Naive B cell (primary cell): ENCODE measurements around the gene GPT2. TPM values are rescaled to one million over a fixed set of nuclear protein-coding genes. Genes with fewer than 3 reads are reported as not detected.

Experiments used
- ATAC-seq, 2 donors: fragments of 150-1000 bp; cut with Tn5 transposase; 2 replicates each; pipeline ENCODE4 v1.10.0; 2021; ENCODE audit warnings: low read depth in 2 of 2, mild to moderate bottlenecking in 2 of 2, moderate library complexity in 2 of 2
- DNase-seq: peaks from one replicate; pipeline ENCODE4 v3.0.0; 2022
- H3K27ac Mint-ChIP-seq, 6 donors: one replicate each; pipeline ENCODE4 v1.8.0; 2020 to 2022; ENCODE audit warnings: mild to moderate bottlenecking in 6 of 6, mixed read lengths in 6 of 6, moderate library complexity in 5 of 6, inconsistent platforms in 2 of 6
- H3K27me3 Mint-ChIP-seq, 3 donors: one replicate each; pipeline ENCODE4 v1.8.0; 2021 to 2022; ENCODE audit warnings: mixed read lengths in 3 of 3, mild to moderate bottlenecking in 1 of 3
- H3K36me3 Mint-ChIP-seq, 2 donors: one replicate each; pipeline ENCODE4 v1.8.0; 2020 to 2022; ENCODE audit warnings: mixed read lengths in 2 of 2, inconsistent platforms in 1 of 2, mild to moderate bottlenecking in 1 of 2
- H3K4me1 Mint-ChIP-seq, 3 donors: one replicate each; pipeline ENCODE4 v1.8.0; 2020 to 2022; ENCODE audit warnings: mixed read lengths in 3 of 3, inconsistent platforms in 1 of 3, mild to moderate bottlenecking in 1 of 3, moderate library complexity in 1 of 3
- H3K4me3 Mint-ChIP-seq, 8 donors: one replicate each; pipeline ENCODE4 v1.8.0; 2020 to 2022; ENCODE audit warnings: mild to moderate bottlenecking in 8 of 8, mixed read lengths in 8 of 8, moderate library complexity in 8 of 8, inconsistent platforms in 2 of 8
- H3K9me3 Mint-ChIP-seq, 7 donors: one replicate each; pipeline ENCODE4 v1.8.0; 2020 to 2022; ENCODE audit warnings: mixed read lengths in 7 of 7, mild to moderate bottlenecking in 5 of 7, inconsistent platforms in 2 of 7, moderate library complexity in 1 of 7
- polyA plus RNA-seq, 6 donors: library from polyadenylated mRNA; unstranded; fragments of 300-500 nt; fragmentation: Illumina TruSeq; gene quantifications; one replicate each; pipeline ENCODE4 v1.2.3, GENCODE V29; 2021; ENCODE audit warnings: low read depth in 6 of 6

Gene GPT2
- polyA plus RNA-seq, 6 donors from 2014 or later = 1.4 to 3.5 (median 1.8) TPM

GRCh38 chr16:46875243-46875642 is 8.9 kb upstream of the GPT2 start:
- Mint-ChIP-seq H3K4me1 (no peaks in the 10 kb centered on the region), H3K36me3 (no peaks in the 10 kb centered on the region), H3K4me3 (no peak overlapping the region), H3K27ac (no peak overlapping the region), H3K9me3 (no peaks in the 10 kb centered on the region), H3K27me3 (peaks cover 0 to 6% (median 0%) of the 10 kb centered on the region in 3 donors)
- DNase-seq = no peak
- no peak for ATAC-seq

- Mint-ChIP-seq H3K9me3 (no peaks in the 10 kb centered on the region), H3K4me1 (peaks cover 9 to 17% (median 15%) of the 10 kb centered on the region in 3 donors), H3K36me3 (no peaks in the 10 kb centered on the region), H3K27me3 (peaks cover 0 to 16% (median 0%) of the 10 kb centered on the region in 3 donors), H3K27ac (peak overlapping the region in 1 of 6 donors; percentile 9), H3K4me3 (peak overlapping the region in 7 of 8 donors; percentile 3 to 93 (median 85))
- no peak for DNase-seq
- ATAC-seq = no peak
Observed at GRCh38 chr16:46882304-46882939, 1.7 kb upstream of the GPT2 start.

- Mint-ChIP-seq H3K4me1 (peaks cover 9 to 17% (median 15%) of the 10 kb centered on the region in 3 donors), H3K36me3 (no peaks in the 10 kb centered on the region), H3K9me3 (no peaks in the 10 kb centered on the region), H3K4me3 (peak overlapping the region; percentile 78 to 94 (median 87)), H3K27ac (peak overlapping the region in 1 of 6 donors; percentile 9), H3K27me3 (peaks cover 0 to 16% (median 0%) of the 10 kb centered on the region in 3 donors)
- no peak for DNase-seq
- no peak for ATAC-seq
Observed at GRCh38 chr16:46882940-46883307, 1.2 kb upstream of the GPT2 start.

- Mint-ChIP-seq H3K4me3 (peak overlapping the region; percentile 78 to 94 (median 87)), H3K36me3 (no peaks in the 10 kb centered on the region), H3K9me3 (no peaks in the 10 kb centered on the region), H3K4me1 (peaks cover 9 to 17% (median 15%) of the 10 kb centered on the region in 3 donors), H3K27ac (peak overlapping the region in 1 of 6 donors; percentile 30), H3K27me3 (peaks cover 0 to 16% (median 0%) of the 10 kb centered on the region in 3 donors)
- DNase-seq (no peak), ATAC-seq (no peak)
Observed at GRCh38 chr16:46883353-46883689, 841 bp upstream of the GPT2 start.

GRCh38 chr16:46884513-46885293 is 541 bp downstream of the GPT2 start:
- Mint-ChIP-seq H3K4me3 (peak overlapping the region; percentile 80 to 94 (median 87)), H3K9me3 (no peaks in the 10 kb centered on the region), H3K27ac (peak overlapping the region in 2 of 6 donors; percentile 51 to 74)

GRCh38 chr16:46885960-46886763 is 2.0 kb downstream of the GPT2 start:
- Mint-ChIP-seq H3K27ac (peak overlapping the region in 1 of 6 donors; percentile 0), H3K27me3 (peaks cover 0 to 16% (median 0%) of the 10 kb centered on the region in 3 donors), H3K4me1 (peaks cover 9 to 17% (median 15%) of the 10 kb centered on the region in 3 donors), H3K36me3 (no peaks in the 10 kb centered on the region), H3K4me3 (peak overlapping the region in 5 of 8 donors; percentile 80 to 89 (median 86)), H3K9me3 (no peaks in the 10 kb centered on the region)
- DNase-seq = no peak
- ATAC-seq = no peak

More at GRCh38 chr16:46884513-46885293, 541 bp downstream of the GPT2 start:
- ATAC-seq (peak; percentile 22), DNase-seq (peak; percentile 6)
- Mint-ChIP-seq H3K4me1 (peaks cover 9 to 17% (median 15%) of the 10 kb centered on the region in 3 donors), H3K36me3 (no peaks in the 10 kb centered on the region), H3K27me3 (peaks cover 0 to 16% (median 0%) of the 10 kb centered on the region in 3 donors)

- ATAC-seq (no peak), DNase-seq (no peak)
- peaks cover 9 to 17% (median 15%) of the 10 kb centered on the region in 3 donors for H3K4me1 Mint-ChIP-seq
- H3K36me3 Mint-ChIP-seq = no peaks in the 10 kb centered on the region
- H3K27me3 Mint-ChIP-seq = peaks cover 0 to 16% (median 0%) of the 10 kb centered on the region in 3 donors
- H3K27ac Mint-ChIP-seq = peak overlapping the region in 1 of 6 donors; percentile 49
- H3K4me3 Mint-ChIP-seq = peak overlapping the region in 3 of 8 donors; percentile 9 to 87 (median 75)
- H3K9me3 Mint-ChIP-seq = no peaks in the 10 kb centered on the region
Observed at GRCh38 chr16:46886764-46887523, 2.8 kb downstream of the GPT2 start.

- DNase-seq (no peak), ATAC-seq (no peak)
- Mint-ChIP-seq H3K27ac (no peak overlapping the region), H3K9me3 (no peaks in the 10 kb centered on the region), H3K36me3 (no peaks in the 10 kb centered on the region), H3K4me1 (peaks cover 9 to 17% (median 15%) of the 10 kb centered on the region in 3 donors), H3K4me3 (peak overlapping the region in 1 of 8 donors; percentile 37), H3K27me3 (peaks cover 0 to 16% (median 0%) of the 10 kb centered on the region in 3 donors)
Observed at GRCh38 chr16:46887524-46887854, 3.3 kb downstream of the GPT2 start.

GRCh38 chr16:46889245-46889941 is 5.2 kb downstream of the GPT2 start:
- Mint-ChIP-seq H3K4me3 (peak overlapping the region in 1 of 8 donors; percentile 11), H3K27me3 (peaks cover 0 to 16% (median 0%) of the 10 kb centered on the region in 3 donors), H3K9me3 (no peaks in the 10 kb centered on the region), H3K36me3 (no peaks in the 10 kb centered on the region), H3K4me1 (peaks cover 4 to 10% (median 10%) of the 10 kb centered on the region in 3 donors), H3K27ac (no peak overlapping the region)
- DNase-seq = no peak
- no peak for ATAC-seq

GRCh38 chr16:46889942-46890300 is 5.8 kb downstream of the GPT2 start:
- Mint-ChIP-seq H3K27ac (no peak overlapping the region), H3K9me3 (no peaks in the 10 kb centered on the region), H3K36me3 (no peaks in the 10 kb centered on the region), H3K4me3 (peak overlapping the region in 1 of 8 donors; percentile 11), H3K4me1 (peaks cover 3 to 9% (median 8%) of the 10 kb centered on the region in 3 donors), H3K27me3 (peaks cover 0 to 15% (median 0%) of the 10 kb centered on the region in 3 donors)
- no peak for ATAC-seq
- DNase-seq = no peak

GRCh38 chr16:46891910-46892309 is 7.7 kb downstream of the GPT2 start:
- Mint-ChIP-seq H3K9me3 (no peaks in the 10 kb centered on the region), H3K36me3 (no peaks in the 10 kb centered on the region), H3K4me3 (no peak overlapping the region), H3K4me1 (no peaks in the 10 kb centered on the region), H3K27me3 (peaks cover 0 to 3% (median 0%) of the 10 kb centered on the region in 3 donors), H3K27ac (peak overlapping the region in 1 of 6 donors; percentile 15)
- DNase-seq = no peak
- no peak for ATAC-seq

- H3K27ac Mint-ChIP-seq = no peak overlapping the region
- H3K36me3 Mint-ChIP-seq = no peaks in the 10 kb centered on the region
- no peak for DNase-seq
- no peaks in the 10 kb centered on the region for H3K27me3 Mint-ChIP-seq
- no peak for ATAC-seq
- no peaks in the 10 kb centered on the region for H3K4me1 Mint-ChIP-seq
- no peaks in the 10 kb centered on the region for H3K9me3 Mint-ChIP-seq
- H3K4me3 Mint-ChIP-seq = no peak overlapping the region
Observed at GRCh38 chr16:46894036-46894672, 10.0 kb downstream of the GPT2 start.
